ENCODE results near the gene SLC47A1.
"Not testable (repeated sequence)": the region's sequence is repeated elsewhere in the genome, so short reads cannot be mapped to it uniquely, and the experiment has no call there.

DNA sequence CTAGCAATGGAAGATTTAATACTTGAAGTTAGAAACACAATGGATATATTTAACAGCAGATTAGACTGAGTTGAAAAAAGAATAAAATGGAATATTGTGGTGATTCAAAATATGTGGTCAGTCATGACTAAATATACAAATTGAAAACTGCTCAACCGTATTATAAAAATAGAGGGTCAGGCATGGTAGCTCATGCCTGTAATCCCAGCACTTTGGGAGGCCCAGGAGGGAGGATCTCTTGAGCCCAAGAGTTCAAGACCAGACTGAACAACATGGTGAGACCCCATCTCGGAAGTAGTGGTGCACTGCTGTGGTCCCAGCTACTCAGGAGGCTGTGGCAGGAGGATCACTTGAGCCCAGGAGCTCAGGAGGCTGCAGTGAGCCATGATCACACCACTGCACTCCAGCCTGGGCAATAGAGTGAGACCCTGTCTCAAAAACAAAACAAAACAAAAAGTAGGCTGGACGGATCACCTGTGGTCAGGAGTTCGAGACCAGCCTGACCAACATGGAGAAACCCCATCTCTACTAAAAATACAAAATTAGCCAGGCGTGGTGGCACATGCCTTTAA lies 24.3 kb upstream of the SLC47A1 start:
- TF ChIP-seq CTCF (IDR thresholded peaks at IDR 0.05 in 2 of 3, conservative IDR thresholded peaks at IDR 0.05 in 1 of 3; ENCODE audit: control insufficient read depth in 2 of 3, extremely low read depth in 1 of 3, insufficient read depth in 1 of 3, low read depth in 3 of 3, low read length in 3 of 3); SMARCA5 (IDR thresholded peaks at IDR 0.05); ZZZ3 (IDR thresholded peaks at IDR 0.05; ENCODE audit: control insufficient read depth, insufficient read length, low read depth): not testable (repeated sequence)
- TF ChIP-seq, protein P1, sequence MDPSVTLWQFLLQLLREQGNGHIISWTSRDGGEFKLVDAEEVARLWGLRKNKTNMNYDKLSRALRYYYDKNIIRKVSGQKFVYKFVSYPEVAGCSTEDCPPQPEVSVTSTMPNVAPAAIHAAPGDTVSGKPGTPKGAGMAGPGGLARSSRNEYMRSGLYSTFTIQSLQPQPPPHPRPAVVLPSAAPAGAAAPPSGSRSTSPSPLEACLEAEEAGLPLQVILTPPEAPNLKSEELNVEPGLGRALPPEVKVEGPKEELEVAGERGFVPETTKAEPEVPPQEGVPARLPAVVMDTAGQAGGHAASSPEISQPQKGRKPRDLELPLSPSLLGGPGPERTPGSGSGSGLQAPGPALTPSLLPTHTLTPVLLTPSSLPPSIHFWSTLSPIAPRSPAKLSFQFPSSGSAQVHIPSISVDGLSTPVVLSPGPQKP (IDR thresholded peaks at IDR 0.05; ENCODE audit: low read depth, low read length), result not testable (repeated sequence)
- TF ChIP-seq, protein P2, sequence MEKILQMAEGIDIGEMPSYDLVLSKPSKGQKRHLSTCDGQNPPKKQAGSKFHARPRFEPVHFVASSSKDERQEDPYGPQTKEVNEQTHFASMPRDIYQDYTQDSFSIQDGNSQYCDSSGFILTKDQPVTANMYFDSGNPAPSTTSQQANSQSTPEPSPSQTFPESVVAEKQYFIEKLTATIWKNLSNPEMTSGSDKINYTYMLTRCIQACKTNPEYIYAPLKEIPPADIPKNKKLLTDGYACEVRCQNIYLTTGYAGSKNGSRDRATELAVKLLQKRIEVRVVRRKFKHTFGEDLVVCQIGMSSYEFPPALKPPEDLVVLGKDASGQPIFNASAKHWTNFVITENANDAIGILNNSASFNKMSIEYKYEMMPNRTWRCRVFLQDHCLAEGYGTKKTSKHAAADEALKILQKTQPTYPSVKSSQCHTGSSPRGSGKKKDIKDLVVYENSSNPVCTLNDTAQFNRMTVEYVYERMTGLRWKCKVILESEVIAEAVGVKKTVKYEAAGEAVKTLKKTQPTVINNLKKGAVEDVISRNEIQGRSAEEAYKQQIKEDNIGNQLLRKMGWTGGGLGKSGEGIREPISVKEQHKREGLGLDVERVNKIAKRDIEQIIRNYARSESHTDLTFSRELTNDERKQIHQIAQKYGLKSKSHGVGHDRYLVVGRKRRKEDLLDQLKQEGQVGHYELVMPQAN (conservative IDR thresholded peaks at IDR 0.05), result not testable (repeated sequence)

All from GM12878 (cell line).